MCF 10A (cell line): ENCODE data around the gene ZMYND10. TPM values are rescaled to one million over a fixed set of nuclear protein-coding genes. Genes with fewer than 3 reads are reported as not detected.

ENCODE experiments used
- BruUV-seq: library from RNA; stranded (reverse); fragments of 400-500 nt; replicated peaks from 2 replicates; lab custom pipeline; 2021; lab: Mats Ljungman, UMichigan
- CTCF ChIA-PET: fragments of 300-600 bp; sonication (Branson Sonifier 250); formaldehyde crosslinking; extraction: SDS; loops from one replicate; lab custom pipeline; 2021; ENCODE audit warnings: antibody characterized with exemption, inconsistent platforms; lab: Yijun Ruan, JAX
- POLR2A ChIA-PET: fragments of 300-600, 350-650 bp; sonication (Branson Sonifier 250); formaldehyde crosslinking; extraction: SDS; loops from one replicate; lab custom pipeline; 2020; ENCODE audit warnings: antibody characterized with exemption, inconsistent platforms; lab: Yijun Ruan, JAX
- DNase-seq: peaks from one replicate; pipeline ENCODE4 v3.0.0-alpha.2; 2018; ENCODE audit not compliant: unreplicated experiment
- H3K27ac Mint-ChIP-seq: one replicate; pipeline ENCODE4 v1.8.0; 2022; ENCODE audit warnings: mild to moderate bottlenecking, low read depth, mixed read lengths; ENCODE audit not compliant: unreplicated experiment
- H3K27me3 Mint-ChIP-seq: one replicate; pipeline ENCODE4 v1.8.0; 2022; ENCODE audit warnings: mixed read lengths; ENCODE audit not compliant: insufficient read depth, unreplicated experiment
- H3K36me3 Mint-ChIP-seq: one replicate; pipeline ENCODE4 v1.8.0; 2022; ENCODE audit warnings: mild to moderate bottlenecking, moderate library complexity, mixed read lengths; ENCODE audit not compliant: insufficient read depth, unreplicated experiment
- H3K4me1 Mint-ChIP-seq: one replicate; pipeline ENCODE4 v1.8.0; 2022; ENCODE audit warnings: mixed read lengths; ENCODE audit not compliant: insufficient read depth, unreplicated experiment
- H3K4me3 Mint-ChIP-seq: one replicate; pipeline ENCODE4 v1.8.0; 2022; ENCODE audit warnings: mild to moderate bottlenecking, moderate library complexity, mixed read lengths; ENCODE audit not compliant: unreplicated experiment
- H3K9me3 Mint-ChIP-seq: one replicate; pipeline ENCODE4 v1.8.0; 2022; ENCODE audit warnings: mixed read lengths; ENCODE audit not compliant: unreplicated experiment
- CTCF ChIP-seq: fragments of 200-600 bp; IDR thresholded peaks from one replicate; pipeline ENCODE4 v1.8.0; 2022; ENCODE audit warnings: antibody characterized with exemption, mild to moderate bottlenecking; ENCODE audit not compliant: unreplicated experiment
- intact Hi-C: fragments of 100-400 bp; cut with micrococcal nuclease; formaldehyde crosslinking; loops from 2 replicates; pipeline ENCODE4 v1.14.1; 2022
- total RNA-seq: library from RNA; stranded (reverse); gene quantifications from 2 replicates; pipeline ENCODE4 v1.2.3, GENCODE V29; 2022

The ZMYND10 gene
- total RNA-seq, 1 experiment from 2014 or later, result 0.68 TPM

- H3K4me1 Mint-ChIP-seq, result no peaks in the 10 kb centered on the region
- peak overlapping the region; percentile 67 for H3K4me3 Mint-ChIP-seq
- no peak for TF ChIP-seq CTCF
- no peaks in the 10 kb centered on the region for H3K9me3 Mint-ChIP-seq
- CTCF ChIA-PET, result interaction anchor here (0.7 to 1.2 kb wide), 4 partner anchors 9 to 183 kb away, joined by 3 to 6 read pairs (median 4); no protein-coding TSS in a partner anchor
- DNase-seq, result peak; percentile 84
- no peaks in the 10 kb centered on the region for H3K27me3 Mint-ChIP-seq
- POLR2A ChIA-PET, result interaction anchor here (0.5 to 0.8 kb wide), 3 partner anchors 26 to 896 kb away, joined by 3 to 4 read pairs (median 3); partner anchors contain the start of gene HEMK1
- no peaks in the 10 kb centered on the region for H3K36me3 Mint-ChIP-seq
- no TSS peak for BruUV-seq
- intact Hi-C loops, result no loop called here
- peak overlapping the region; percentile 57 for H3K27ac Mint-ChIP-seq
Measured at GRCh38 chr3:50365080-50365841, 19.7 kb upstream of the ZMYND10 start.

- intact Hi-C loops, result no loop called here
Measured at GRCh38 chr3:50364573-50365079, 19.1 kb upstream of the ZMYND10 start.

GRCh38 chr3:50359760-50360110 lies 14.2 kb upstream of the ZMYND10 start:
- no peaks in the 10 kb centered on the region for H3K27me3 Mint-ChIP-seq
- DNase-seq, result no peak
- peaks cover 9% of the 10 kb centered on the region for H3K36me3 Mint-ChIP-seq
- ChIA-PET POLR2A (interaction anchor here (0.6 to 4.0 kb wide), 5 partner anchors 9 to 209 kb away, joined by 3 to 31 read pairs (median 6); partner anchors contain the start of genes CYB561D2, HEMK1 and NPRL2), CTCF (interaction anchor here (0.6 kb wide), 2 partner anchors 12 to 60 kb away, joined by 3 read pairs; no protein-coding TSS in a partner anchor)
- H3K4me1 Mint-ChIP-seq, result peaks cover 13% of the 10 kb centered on the region
- peak overlapping the region; percentile 85 for H3K4me3 Mint-ChIP-seq
- peak overlapping the region; percentile 96 for H3K27ac Mint-ChIP-seq
- intact Hi-C loops, result no loop called here
- no peak for TF ChIP-seq CTCF
- BruUV-seq, result no TSS peak
- H3K9me3 Mint-ChIP-seq, result no peaks in the 10 kb centered on the region

More at GRCh38 chr3:50364573-50365079, 19.1 kb upstream of the ZMYND10 start:
- no peaks in the 10 kb centered on the region for H3K9me3 Mint-ChIP-seq
- POLR2A ChIA-PET, result interaction anchor here (0.6 kb wide), 1 partner anchor 27 kb away, joined by 3 read pairs; no protein-coding TSS in a partner anchor
- no peak for TF ChIP-seq CTCF
- peak overlapping the region; percentile 67 for H3K4me3 Mint-ChIP-seq
- H3K4me1 Mint-ChIP-seq, result no peaks in the 10 kb centered on the region
- no TSS peak for BruUV-seq
- H3K36me3 Mint-ChIP-seq, result no peaks in the 10 kb centered on the region
- no peaks in the 10 kb centered on the region for H3K27me3 Mint-ChIP-seq
- CTCF ChIA-PET, result interaction anchor here (0.7 to 1.2 kb wide), 2 partner anchors 17 to 184 kb away, joined by 3 to 6 read pairs; no protein-coding TSS in a partner anchor
- no peak overlapping the region for H3K27ac Mint-ChIP-seq
- DNase-seq, result no peak
